ENCODE results near the gene SGSM1.
A peak's percentile ranks its signal among the peaks of the same experiment; 100 is the strongest.

The SGSM1 gene

DNA sequence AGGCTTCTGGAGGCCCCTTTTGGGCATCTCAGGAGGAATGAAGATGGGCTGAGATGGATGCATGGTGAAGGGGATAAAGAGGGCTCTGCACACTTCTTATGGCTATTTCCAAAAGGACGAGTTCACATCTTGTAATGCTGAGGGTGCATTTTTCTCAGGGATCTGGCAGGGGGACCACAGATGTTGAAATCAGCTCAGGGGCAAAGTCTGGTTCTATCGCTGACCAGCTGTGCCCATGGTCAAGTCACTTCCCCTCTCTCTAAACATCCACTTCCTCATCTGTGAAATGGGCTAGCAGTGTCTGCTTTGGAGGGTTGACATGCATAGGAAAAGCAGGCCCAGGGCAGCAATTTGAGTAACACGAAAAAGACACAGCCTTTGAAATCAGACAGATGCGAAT, 114.0 kb downstream of the SGSM1 start:
- no peak for DNase-seq

GRCh38 chr22:24925586-24926427, 119.8 kb downstream of the SGSM1 start:
- no peak for DNase-seq

GRCh38 chr22:24926428-24926725, 120.4 kb downstream of the SGSM1 start:
- no peak for DNase-seq

DNA sequence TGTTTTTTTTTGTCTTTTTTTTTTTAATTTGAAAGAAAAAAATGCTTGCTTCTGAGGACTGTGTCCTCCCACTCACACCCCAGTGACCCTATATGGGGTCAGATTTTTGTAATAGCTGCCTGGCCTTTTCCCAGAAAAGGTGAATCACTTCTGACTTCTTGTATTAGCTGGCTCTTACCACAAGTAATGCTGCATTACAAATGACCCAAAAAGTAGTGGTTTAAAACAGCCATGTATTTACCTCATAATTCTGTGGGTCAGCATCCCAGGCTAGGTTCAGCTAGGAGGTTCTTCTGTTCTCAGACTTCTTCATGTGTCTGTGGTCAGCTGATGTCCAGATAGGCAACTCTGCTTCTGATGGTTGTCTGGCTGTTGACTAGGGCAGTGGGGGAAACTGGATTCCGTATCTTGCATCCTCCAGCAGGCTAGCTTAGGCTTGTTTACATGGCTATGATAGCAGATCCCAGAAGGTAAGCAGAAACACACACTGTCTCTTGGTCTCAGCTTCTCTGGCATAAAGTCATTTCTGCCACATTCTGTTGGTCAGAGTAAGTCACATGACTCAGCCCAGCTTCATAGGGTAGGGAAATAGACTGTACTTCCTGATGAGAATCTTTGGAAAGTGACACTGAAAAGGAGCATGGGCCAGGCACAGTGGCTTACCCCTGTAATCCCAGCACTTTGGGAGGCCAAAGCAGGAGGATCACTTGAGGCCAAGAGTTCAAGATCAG, 121.0 kb downstream of the SGSM1 start:
- DNase-seq, result no peak

DNA sequence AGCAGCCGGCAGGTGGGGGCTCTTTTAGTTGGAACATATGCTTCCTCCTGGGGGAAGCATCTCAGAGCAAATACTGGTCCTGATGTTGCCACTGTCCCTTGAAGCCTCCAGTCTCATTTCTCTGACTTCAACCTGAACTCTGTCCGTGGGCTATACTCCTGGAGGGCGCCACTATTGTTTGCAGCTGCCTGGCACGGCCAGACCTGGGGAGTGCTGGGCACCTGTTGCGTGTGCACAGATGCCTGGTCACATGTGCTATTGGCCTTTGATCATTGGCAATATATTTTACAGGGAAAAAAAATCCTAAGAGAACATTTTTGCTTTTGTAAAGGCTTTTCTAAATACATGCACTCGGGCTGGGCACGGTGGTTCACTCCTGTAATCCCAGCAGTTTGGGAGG, 122.3 kb downstream of the SGSM1 start:
- DNase-seq, result no peak

DNA sequence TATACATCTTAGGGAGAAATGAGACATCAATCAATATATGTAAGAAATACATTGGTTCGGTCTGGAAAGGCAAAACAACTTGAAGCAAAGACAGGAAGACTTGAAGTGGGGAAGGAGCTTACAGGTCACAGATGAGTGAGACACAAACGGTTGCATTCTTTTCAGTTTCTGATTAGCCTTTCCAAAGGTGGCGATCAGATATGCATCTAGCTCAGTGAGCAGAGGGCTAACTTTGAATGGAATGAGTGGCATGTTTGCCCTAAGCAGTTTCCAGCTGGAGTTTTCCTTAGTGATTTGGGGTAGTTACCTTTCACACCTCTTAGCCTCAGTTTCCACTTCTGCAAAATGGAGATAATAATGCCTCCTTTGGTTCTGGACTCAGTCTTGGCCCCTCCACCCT, 124.7 kb downstream of the SGSM1 start:
- no peak for DNase-seq

DNA sequence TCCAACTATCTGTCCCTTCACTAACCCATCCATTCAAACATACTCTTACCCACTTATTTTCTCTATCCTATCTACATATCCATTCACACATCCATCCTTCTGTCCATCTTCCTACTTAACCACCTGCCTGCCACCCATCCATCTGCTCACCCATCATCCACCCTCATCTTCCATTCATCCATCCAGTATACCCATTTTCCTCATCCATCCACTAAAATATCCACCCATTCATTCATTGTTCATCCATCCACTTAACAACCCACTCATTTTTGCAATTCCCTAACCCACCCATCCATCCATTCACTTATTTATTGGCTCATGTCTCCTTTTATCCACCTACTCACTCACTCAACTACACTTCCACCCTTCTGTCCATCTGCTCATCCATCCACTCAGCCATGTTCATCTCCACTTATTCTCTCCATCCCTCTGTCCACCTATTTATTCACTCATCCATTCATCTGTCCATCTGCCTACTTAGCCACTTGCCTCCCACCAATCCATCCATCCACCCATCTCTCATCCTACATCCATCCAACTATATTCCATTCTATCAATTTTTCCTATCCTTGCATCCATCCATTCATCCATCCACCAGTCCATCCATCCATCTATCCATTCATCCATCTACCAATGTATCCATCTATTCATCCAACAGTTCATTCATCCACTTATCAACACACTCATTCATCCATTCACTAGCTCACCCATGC, 129.9 kb downstream of the SGSM1 start:
- no peak for DNase-seq

- no peak for DNase-seq
These were observed 131.1 kb downstream of the SGSM1 start for GRCh38 chr22:24937114-24937513.

- DNase-seq, result peak; percentile 53
These were observed 132.8 kb downstream of the SGSM1 start for GRCh38 chr22:24938741-24939341.

GRCh38 chr22:24942301-24942700, 136.3 kb downstream of the SGSM1 start:
- DNase-seq, result no peak

DNA sequence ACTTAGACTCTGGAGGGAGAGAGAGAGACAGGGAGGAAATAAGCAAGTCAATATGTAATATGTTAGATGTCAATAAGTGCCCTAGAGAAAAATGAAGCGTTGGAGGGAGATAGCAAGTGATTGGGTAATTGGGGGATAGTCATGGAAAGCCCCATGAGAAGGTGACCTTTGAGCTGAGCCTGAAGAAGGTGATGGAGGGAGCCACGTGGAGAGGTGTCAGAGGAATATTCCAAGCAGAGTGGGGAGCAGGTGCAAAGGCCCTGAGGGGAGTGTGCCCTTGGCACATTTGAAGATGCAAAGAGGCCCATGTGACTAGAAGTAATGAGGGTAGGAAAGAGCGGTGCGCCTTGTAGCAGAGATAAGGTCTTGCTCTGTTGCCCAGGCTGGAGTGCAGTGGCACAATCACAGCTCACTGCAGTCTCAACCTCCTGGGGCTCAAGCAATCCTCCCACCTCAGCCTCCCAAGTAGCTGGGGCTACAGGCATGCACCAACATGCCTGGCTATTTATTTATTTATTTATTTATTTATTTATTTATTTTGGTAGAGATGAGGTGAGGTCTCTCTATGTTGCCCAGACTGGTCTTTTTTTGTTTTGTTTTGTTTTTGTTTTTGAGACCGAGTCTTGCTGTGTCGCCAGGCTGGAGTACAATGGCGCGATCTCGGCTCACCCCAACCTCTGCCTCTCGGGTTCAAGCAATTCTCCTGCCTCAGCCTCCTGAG, 138.4 kb downstream of the SGSM1 start:
- no peak for DNase-seq

GRCh38 chr22:24945430-24945829, 139.4 kb downstream of the SGSM1 start:
- DNase-seq, result no peak

GRCh38 chr22:24947383-24947782, 141.4 kb downstream of the SGSM1 start:
- DNase-seq, result no peak

- no peak for DNase-seq
These were observed 141.9 kb downstream of the SGSM1 start for GRCh38 chr22:24947881-24948280.

- no peak for DNase-seq
These were observed 142.6 kb downstream of the SGSM1 start for GRCh38 chr22:24948356-24949202.

DNA sequence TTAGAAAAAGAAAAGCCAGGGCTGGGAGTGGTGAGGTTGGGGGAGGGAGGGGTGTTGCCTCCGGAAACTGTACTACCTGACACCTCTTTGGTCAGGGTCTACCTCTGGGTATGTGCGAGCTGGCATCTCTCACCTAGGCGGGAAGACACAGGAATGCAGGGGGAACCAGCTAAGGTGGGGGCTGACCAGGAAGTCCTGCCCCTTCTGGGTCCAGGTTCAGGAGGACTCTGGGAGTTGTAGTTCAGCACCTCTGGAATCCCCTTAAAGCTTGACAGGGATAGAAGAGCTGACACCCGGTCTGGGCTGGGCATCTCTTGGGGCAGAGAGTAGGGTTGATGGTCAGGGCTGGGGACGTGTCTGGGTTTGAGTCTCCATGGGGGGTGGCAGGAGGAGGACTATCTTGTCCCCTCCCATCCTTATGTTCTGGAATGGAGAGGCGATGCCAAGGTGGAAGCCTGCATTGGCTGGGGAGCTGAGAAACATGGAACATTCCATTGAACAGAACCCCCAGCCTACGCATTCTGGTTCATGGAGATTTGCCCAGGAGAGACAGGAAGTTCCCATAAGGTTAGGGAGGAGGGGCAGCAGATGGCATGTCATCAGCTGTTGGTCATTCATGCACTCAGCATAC, 144.4 kb downstream of the SGSM1 start:
- no peak for DNase-seq

GRCh38 chr22:24951942-24952836, 146.2 kb downstream of the SGSM1 start, which contains the start of gene KIAA1671:
Gene KIAA1671, plus strand, starts transcription at chr22:24952716. Its CDS starts 75,284 bp downstream, at chr22:25028000.
- peak; percentile 88 for DNase-seq

GRCh38 chr22:24952837-24953383, 146.9 kb downstream of the SGSM1 start:
- DNase-seq, result no peak

DNA sequence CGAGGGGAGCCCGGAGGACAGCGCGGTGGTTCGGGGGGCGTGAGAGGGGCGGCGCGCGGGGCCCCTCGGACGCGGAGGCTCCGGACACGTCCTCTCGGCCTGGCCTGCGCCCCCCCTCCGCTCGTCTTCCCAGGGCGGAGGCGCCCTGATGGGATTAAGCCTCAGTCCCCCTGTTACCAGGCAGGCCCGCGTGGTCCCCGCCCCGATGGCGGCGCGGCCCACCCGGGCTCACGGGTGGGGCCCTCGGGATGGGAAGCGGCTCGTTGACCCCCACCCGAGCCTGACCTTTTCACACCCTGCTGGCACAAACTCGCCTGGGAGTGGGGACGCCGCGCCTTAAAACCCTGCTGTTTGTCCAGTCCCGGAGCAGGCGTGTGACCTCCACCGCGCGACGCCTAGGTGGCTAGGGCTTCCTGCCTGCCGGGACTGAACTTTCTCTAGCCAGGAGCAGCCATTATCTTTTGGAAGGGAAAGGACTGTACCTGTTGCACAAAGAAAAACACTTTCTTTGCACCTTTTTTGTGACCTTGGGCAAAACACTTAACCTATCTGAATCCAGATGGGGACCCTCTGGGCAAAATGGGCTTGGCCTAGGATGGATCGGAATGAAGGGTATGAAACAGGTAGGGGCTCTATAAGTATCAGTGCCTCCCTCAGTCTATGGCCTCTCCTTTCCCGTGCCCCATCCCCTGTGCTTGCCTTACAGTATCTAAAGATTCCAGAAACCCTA, 147.5 kb downstream of the SGSM1 start:
- no peak for DNase-seq

All from CD4-positive, alpha-beta T cell treated with Interleukin-12 subunit alpha and Interleukin-12 subunit beta, for 1 hour (primary cell).